Progenitor cell of endocrine pancreas (in vitro differentiated cells): ENCODE results near the gene C1orf226. TPM values are rescaled to one million over a fixed set of nuclear protein-coding genes. Genes with fewer than 3 reads are reported as not detected.

Experiments used
- DNase-seq: peaks from one replicate; pipeline ENCODE4 v3.0.0; 2021; ENCODE audit warnings: low spot score; ENCODE audit not compliant: unreplicated experiment
- H3K27ac Mint-ChIP-seq: 2 replicates; pipeline ENCODE4 v1.8.0; 2021; ENCODE audit warnings: mild to moderate bottlenecking, moderate library complexity, mixed read lengths
- H3K27me3 Mint-ChIP-seq: 2 replicates; pipeline ENCODE4 v1.8.0; 2021; ENCODE audit warnings: mixed read lengths
- H3K36me3 Mint-ChIP-seq: 2 replicates; pipeline ENCODE4 v1.8.0; 2022; ENCODE audit warnings: mixed read lengths; ENCODE audit not compliant: insufficient read depth
- H3K4me1 Mint-ChIP-seq: 2 replicates; pipeline ENCODE4 v1.8.0; 2021; ENCODE audit warnings: low read depth, mixed read lengths
- H3K4me3 Mint-ChIP-seq: 2 replicates; pipeline ENCODE4 v1.8.0; 2021; ENCODE audit warnings: low read depth, mild to moderate bottlenecking, moderate library complexity, mixed read lengths
- H3K9me3 Mint-ChIP-seq: 2 replicates; pipeline ENCODE4 v1.8.0; 2021; ENCODE audit warnings: low read depth, mixed read lengths
- total RNA-seq: library from RNA; stranded (reverse); gene quantifications from 2 replicates; pipeline ENCODE4 v1.2.1, GENCODE V29; 2021
- TF ChIP-seq, protein P1 (sequence below): fragments of 200-600 bp; sonication (generic); IDR thresholded peaks from one replicate; pipeline ENCODE4 v1.5.0; 2021; ENCODE audit warnings: antibody characterized with exemption, mild to moderate bottlenecking; ENCODE audit not compliant: unreplicated experiment

Gene C1orf226
- total RNA-seq, 1 donor from 2014 or later: 6.5 TPM

DNA sequence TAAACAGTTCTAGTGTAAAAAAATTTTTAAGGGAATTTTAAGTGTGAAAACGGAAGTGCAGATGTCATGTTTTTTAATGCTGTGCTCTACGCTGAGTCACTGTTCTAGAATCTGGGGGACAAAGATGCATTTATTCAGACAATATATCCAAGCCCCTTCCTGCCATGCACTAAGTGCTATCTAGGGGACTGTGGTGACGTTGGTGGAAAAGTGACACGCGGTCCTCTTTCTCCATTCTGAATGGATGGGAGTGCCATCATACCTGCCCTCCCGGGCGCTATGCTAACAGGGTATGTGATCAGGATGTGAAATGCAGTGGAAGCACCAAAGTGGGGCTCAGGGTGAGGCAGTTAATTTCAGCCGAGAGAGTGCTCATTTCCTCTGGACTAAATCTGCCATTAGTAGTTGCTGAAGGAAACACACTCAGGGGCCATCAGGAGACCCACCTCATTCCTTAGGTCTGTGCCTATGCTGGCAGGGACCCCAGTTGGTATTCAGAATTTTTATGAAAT lies 6.6 kb downstream of the C1orf226 start:
- Mint-ChIP-seq H3K4me3 (no peak overlapping the region), H3K4me1 (peaks cover 20% of the 10 kb centered on the region), H3K9me3 (no peaks in the 10 kb centered on the region), H3K27me3 (peaks cover 4% of the 10 kb centered on the region), H3K27ac (no peak overlapping the region), H3K36me3 (no peaks in the 10 kb centered on the region)
- no peak for DNase-seq
- TF ChIP-seq, protein P1, sequence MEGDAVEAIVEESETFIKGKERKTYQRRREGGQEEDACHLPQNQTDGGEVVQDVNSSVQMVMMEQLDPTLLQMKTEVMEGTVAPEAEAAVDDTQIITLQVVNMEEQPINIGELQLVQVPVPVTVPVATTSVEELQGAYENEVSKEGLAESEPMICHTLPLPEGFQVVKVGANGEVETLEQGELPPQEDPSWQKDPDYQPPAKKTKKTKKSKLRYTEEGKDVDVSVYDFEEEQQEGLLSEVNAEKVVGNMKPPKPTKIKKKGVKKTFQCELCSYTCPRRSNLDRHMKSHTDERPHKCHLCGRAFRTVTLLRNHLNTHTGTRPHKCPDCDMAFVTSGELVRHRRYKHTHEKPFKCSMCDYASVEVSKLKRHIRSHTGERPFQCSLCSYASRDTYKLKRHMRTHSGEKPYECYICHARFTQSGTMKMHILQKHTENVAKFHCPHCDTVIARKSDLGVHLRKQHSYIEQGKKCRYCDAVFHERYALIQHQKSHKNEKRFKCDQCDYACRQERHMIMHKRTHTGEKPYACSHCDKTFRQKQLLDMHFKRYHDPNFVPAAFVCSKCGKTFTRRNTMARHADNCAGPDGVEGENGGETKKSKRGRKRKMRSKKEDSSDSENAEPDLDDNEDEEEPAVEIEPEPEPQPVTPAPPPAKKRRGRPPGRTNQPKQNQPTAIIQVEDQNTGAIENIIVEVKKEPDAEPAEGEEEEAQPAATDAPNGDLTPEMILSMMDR: no peak

DNA sequence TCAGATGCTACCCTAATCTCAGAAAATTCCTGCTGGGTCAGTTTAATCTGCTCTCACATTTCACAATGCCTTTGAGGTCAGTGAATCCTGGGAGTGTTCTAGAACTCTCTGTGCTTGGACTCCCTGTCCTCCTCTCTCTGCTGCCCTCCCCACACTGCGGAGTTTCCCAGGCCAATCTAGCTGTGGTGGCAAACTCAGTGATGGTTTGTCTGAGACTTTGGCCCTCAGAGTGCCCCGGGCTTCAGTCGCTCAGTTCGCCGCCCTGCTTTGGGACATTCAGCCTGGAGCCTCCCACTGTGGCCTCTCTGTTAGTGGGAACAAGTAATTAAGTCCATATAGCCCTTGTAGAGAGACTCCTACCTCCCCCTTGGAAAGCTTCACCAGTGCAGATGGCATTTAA lies 7.1 kb downstream of the C1orf226 start:
- no peak for DNase-seq
- no peaks in the 10 kb centered on the region for H3K36me3 Mint-ChIP-seq
- peaks cover 4% of the 10 kb centered on the region for H3K27me3 Mint-ChIP-seq
- no peaks in the 10 kb centered on the region for H3K9me3 Mint-ChIP-seq
- H3K27ac Mint-ChIP-seq: no peak overlapping the region
- H3K4me1 Mint-ChIP-seq: peaks cover 20% of the 10 kb centered on the region
- TF ChIP-seq, protein P1: no peak
- no peak overlapping the region for H3K4me3 Mint-ChIP-seq

- DNase-seq: no peak
- TF ChIP-seq, protein P1: no peak
- Mint-ChIP-seq H3K27me3 (peaks cover 4% of the 10 kb centered on the region), H3K9me3 (no peaks in the 10 kb centered on the region), H3K27ac (peak overlapping the region; percentile 35), H3K4me3 (no peak overlapping the region), H3K4me1 (peaks cover 20% of the 10 kb centered on the region), H3K36me3 (no peaks in the 10 kb centered on the region)
Measured at GRCh38 chr1:162389021-162389818, 7.7 kb downstream of the C1orf226 start.

DNA sequence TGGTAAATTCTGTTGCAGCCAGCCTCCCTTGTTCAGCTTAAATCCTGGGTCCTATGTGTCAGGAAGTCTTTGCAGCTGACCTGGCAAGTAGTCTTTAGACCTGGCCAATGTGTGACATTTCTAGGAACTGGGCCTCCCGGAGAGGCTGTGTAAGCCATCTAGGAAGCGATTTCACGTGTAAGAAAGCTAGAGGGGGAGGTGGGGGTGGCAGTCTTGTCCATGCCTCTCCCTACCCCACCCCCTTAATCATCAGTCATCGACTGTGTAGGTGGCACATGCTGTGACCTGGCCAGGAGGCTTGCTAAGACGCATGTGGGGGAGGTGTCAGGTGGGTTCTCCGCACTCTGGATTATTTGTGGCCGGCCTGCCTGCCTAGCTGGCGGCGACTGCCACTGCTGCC lies 8.4 kb downstream of the C1orf226 start:
- H3K4me1 Mint-ChIP-seq: peaks cover 20% of the 10 kb centered on the region
- H3K36me3 Mint-ChIP-seq: no peaks in the 10 kb centered on the region
- DNase-seq: no peak
- no peak overlapping the region for H3K27ac Mint-ChIP-seq
- no peak overlapping the region for H3K4me3 Mint-ChIP-seq
- H3K9me3 Mint-ChIP-seq: no peaks in the 10 kb centered on the region
- peaks cover 4% of the 10 kb centered on the region for H3K27me3 Mint-ChIP-seq
- TF ChIP-seq, protein P1: no peak

- peaks cover 20% of the 10 kb centered on the region for H3K4me1 Mint-ChIP-seq
- no peak overlapping the region for H3K27ac Mint-ChIP-seq
- H3K4me3 Mint-ChIP-seq: no peak overlapping the region
- DNase-seq: no peak
- H3K36me3 Mint-ChIP-seq: no peaks in the 10 kb centered on the region
- H3K9me3 Mint-ChIP-seq: no peaks in the 10 kb centered on the region
- peaks cover 4% of the 10 kb centered on the region for H3K27me3 Mint-ChIP-seq
- TF ChIP-seq, protein P1: no peak
Measured at GRCh38 chr1:162390396-162391185, 9.1 kb downstream of the C1orf226 start.
